PC-9 (cell line): ENCODE data around the gene TNPO2.

Experiments
- CTCF ChIP-seq: fragments of 200-600 bp; sonication (generic); conservative IDR thresholded peaks from 2 replicates; pipeline ENCODE4 v1.6.1; 2017; ENCODE audit warnings: mixed run types, antibody characterized with exemption, mild to moderate bottlenecking, moderate library complexity
- EZH2 ChIP-seq: fragments of 200-600 bp; sonication (generic); IDR thresholded peaks from 2 replicates; pipeline ENCODE4 v1.8.0; 2017; ENCODE audit warnings: antibody characterized with exemption, low read depth

- no peak for TF ChIP-seq CTCF
- TF ChIP-seq EZH2, result no peak
Measured at GRCh38 chr19:12652219-12652618, 71.5 kb downstream of the TNPO2 start.
